ENCODE data around the gene WNT2B.

- TF ChIP-seq EZH2 (IDR thresholded peaks at IDR 0.05) (no peak), POLR2AphosphoS5 (IDR thresholded peaks at IDR 0.05; ENCODE audit: borderline replicate concordance, low read depth, low read length) (no peak)
These were observed 16.7 kb upstream of the WNT2B start for GRCh38 chr1:112492076-112492475.

Data from SK-N-MC (cell line).